ENCODE results near the gene TEK.
A peak's percentile ranks its signal among the peaks of the same experiment; 100 is the strongest.

TEK gene

GRCh38 chr9:27108981-27109541 is at the start of gene TEK:
TSS of gene TEK (plus strand) at chr9:27109225. CDS start at chr9:27109591, 366 bp downstream.
- H3K27ac ChIP-seq, result no peak within 1 kb of the TSS
- H3K36me3 ChIP-seq (ENCODE audit: insufficient read depth, low read length), result no peaks in the 10 kb centered on the region
- H3K4me3 ChIP-seq, result no peak within 1 kb of the TSS
- no peak for TF ChIP-seq EZH2 (IDR thresholded peaks at IDR 0.05)
- TF ChIP-seq FOXP2 (optimal IDR thresholded peaks at IDR 0.05; ENCODE audit: control extremely low read depth, extremely low read length, insufficient read depth), result no peak
- no peak for TF ChIP-seq POLR2AphosphoS5 (IDR thresholded peaks at IDR 0.05; ENCODE audit: borderline replicate concordance, low read depth, low read length)
- no peak within 1 kb of the TSS for H3K9ac ChIP-seq (ENCODE audit: insufficient read length)
- no peaks in the 10 kb centered on the region for H3K9me3 ChIP-seq (ENCODE audit: low read depth, low read length)
- no peak for DNase-seq (ENCODE audit: low read depth, low spot score)

- Histone ChIP-seq H3K27ac (no peak overlapping the region), H3K9me3 (ENCODE audit: low read depth, low read length) (no peaks in the 10 kb centered on the region), H3K9ac (ENCODE audit: insufficient read length) (no peak overlapping the region), H3K4me3 (no peak overlapping the region), H3K36me3 (ENCODE audit: insufficient read depth, low read length) (peaks cover 6% of the 10 kb centered on the region; the same call in 1 of the 2 replicates)
- DNase-seq (ENCODE audit: low read depth, low spot score), result no peak
- TF ChIP-seq POLR2AphosphoS5 (IDR thresholded peaks at IDR 0.05; ENCODE audit: borderline replicate concordance, low read depth, low read length) (no peak), FOXP2 (optimal IDR thresholded peaks at IDR 0.05; ENCODE audit: control extremely low read depth, extremely low read length, insufficient read depth) (no peak), EZH2 (IDR thresholded peaks at IDR 0.05) (no peak)
Measured at GRCh38 chr9:27059412-27059811, 49.6 kb upstream of the TEK start.

- no peak overlapping the region for H3K9ac ChIP-seq (ENCODE audit: insufficient read length)
- peak; percentile 20 for DNase-seq (ENCODE audit: low read depth, low spot score)
- H3K9me3 ChIP-seq (ENCODE audit: low read depth, low read length), result no peaks in the 10 kb centered on the region
- H3K36me3 ChIP-seq (ENCODE audit: insufficient read depth, low read length), result peaks cover 6% of the 10 kb centered on the region; the same call in 1 of the 2 replicates
- no peak overlapping the region for H3K4me3 ChIP-seq
- TF ChIP-seq POLR2AphosphoS5 (IDR thresholded peaks at IDR 0.05; ENCODE audit: borderline replicate concordance, low read depth, low read length) (no peak), FOXP2 (optimal IDR thresholded peaks at IDR 0.05; ENCODE audit: control extremely low read depth, extremely low read length, insufficient read depth) (no peak), EZH2 (IDR thresholded peaks at IDR 0.05) (no peak)
- no peak overlapping the region for H3K27ac ChIP-seq
Measured at GRCh38 chr9:27059907-27060306, 49.1 kb upstream of the TEK start.

GRCh38 chr9:27065288-27065687 is 43.7 kb upstream of the TEK start:
- H3K9ac ChIP-seq (ENCODE audit: insufficient read length), result no peak overlapping the region
- no peak for DNase-seq (ENCODE audit: low read depth, low spot score)
- no peak overlapping the region for H3K27ac ChIP-seq
- H3K9me3 ChIP-seq (ENCODE audit: low read depth, low read length), result no peaks in the 10 kb centered on the region
- H3K4me3 ChIP-seq, result no peak overlapping the region
- H3K36me3 ChIP-seq (ENCODE audit: insufficient read depth, low read length), result no peaks in the 10 kb centered on the region
- TF ChIP-seq POLR2AphosphoS5 (IDR thresholded peaks at IDR 0.05; ENCODE audit: borderline replicate concordance, low read depth, low read length) (no peak), EZH2 (IDR thresholded peaks at IDR 0.05) (no peak), FOXP2 (optimal IDR thresholded peaks at IDR 0.05; ENCODE audit: control extremely low read depth, extremely low read length, insufficient read depth) (no peak)

- DNase-seq (ENCODE audit: low read depth, low spot score), result no peak
- Histone ChIP-seq H3K4me3 (no peak overlapping the region), H3K27ac (no peak overlapping the region), H3K36me3 (ENCODE audit: insufficient read depth, low read length) (no peaks in the 10 kb centered on the region), H3K9me3 (ENCODE audit: low read depth, low read length) (no peaks in the 10 kb centered on the region), H3K9ac (ENCODE audit: insufficient read length) (no peak overlapping the region)
- no peak for TF ChIP-seq POLR2AphosphoS5 (IDR thresholded peaks at IDR 0.05; ENCODE audit: borderline replicate concordance, low read depth, low read length)
- no peak for TF ChIP-seq EZH2 (IDR thresholded peaks at IDR 0.05)
- TF ChIP-seq FOXP2 (optimal IDR thresholded peaks at IDR 0.05; ENCODE audit: control extremely low read depth, extremely low read length, insufficient read depth), result no peak
Measured at GRCh38 chr9:27073841-27074728, 34.9 kb upstream of the TEK start.

GRCh38 chr9:27078685-27079084 is 30.3 kb upstream of the TEK start:
- Histone ChIP-seq H3K4me3 (no peak overlapping the region), H3K9ac (ENCODE audit: insufficient read length) (no peak overlapping the region), H3K27ac (no peak overlapping the region), H3K36me3 (ENCODE audit: insufficient read depth, low read length) (no peaks in the 10 kb centered on the region), H3K9me3 (ENCODE audit: low read depth, low read length) (no peaks in the 10 kb centered on the region)
- DNase-seq (ENCODE audit: low read depth, low spot score), result no peak
- no peak for TF ChIP-seq FOXP2 (optimal IDR thresholded peaks at IDR 0.05; ENCODE audit: control extremely low read depth, extremely low read length, insufficient read depth)
- TF ChIP-seq EZH2 (IDR thresholded peaks at IDR 0.05), result no peak
- TF ChIP-seq POLR2AphosphoS5 (IDR thresholded peaks at IDR 0.05; ENCODE audit: borderline replicate concordance, low read depth, low read length), result no peak

- no peak for TF ChIP-seq FOXP2 (optimal IDR thresholded peaks at IDR 0.05; ENCODE audit: control extremely low read depth, extremely low read length, insufficient read depth)
- TF ChIP-seq EZH2 (IDR thresholded peaks at IDR 0.05), result no peak
- no peak for TF ChIP-seq POLR2AphosphoS5 (IDR thresholded peaks at IDR 0.05; ENCODE audit: borderline replicate concordance, low read depth, low read length)
- no peak overlapping the region for H3K4me3 ChIP-seq
- H3K36me3 ChIP-seq (ENCODE audit: insufficient read depth, low read length), result no peaks in the 10 kb centered on the region
- DNase-seq (ENCODE audit: low read depth, low spot score), result no peak
- H3K27ac ChIP-seq, result no peak overlapping the region
- no peaks in the 10 kb centered on the region for H3K9me3 ChIP-seq (ENCODE audit: low read depth, low read length)
- no peak overlapping the region for H3K9ac ChIP-seq (ENCODE audit: insufficient read length)
Measured at GRCh38 chr9:27085456-27085855, 23.6 kb upstream of the TEK start.

DNA sequence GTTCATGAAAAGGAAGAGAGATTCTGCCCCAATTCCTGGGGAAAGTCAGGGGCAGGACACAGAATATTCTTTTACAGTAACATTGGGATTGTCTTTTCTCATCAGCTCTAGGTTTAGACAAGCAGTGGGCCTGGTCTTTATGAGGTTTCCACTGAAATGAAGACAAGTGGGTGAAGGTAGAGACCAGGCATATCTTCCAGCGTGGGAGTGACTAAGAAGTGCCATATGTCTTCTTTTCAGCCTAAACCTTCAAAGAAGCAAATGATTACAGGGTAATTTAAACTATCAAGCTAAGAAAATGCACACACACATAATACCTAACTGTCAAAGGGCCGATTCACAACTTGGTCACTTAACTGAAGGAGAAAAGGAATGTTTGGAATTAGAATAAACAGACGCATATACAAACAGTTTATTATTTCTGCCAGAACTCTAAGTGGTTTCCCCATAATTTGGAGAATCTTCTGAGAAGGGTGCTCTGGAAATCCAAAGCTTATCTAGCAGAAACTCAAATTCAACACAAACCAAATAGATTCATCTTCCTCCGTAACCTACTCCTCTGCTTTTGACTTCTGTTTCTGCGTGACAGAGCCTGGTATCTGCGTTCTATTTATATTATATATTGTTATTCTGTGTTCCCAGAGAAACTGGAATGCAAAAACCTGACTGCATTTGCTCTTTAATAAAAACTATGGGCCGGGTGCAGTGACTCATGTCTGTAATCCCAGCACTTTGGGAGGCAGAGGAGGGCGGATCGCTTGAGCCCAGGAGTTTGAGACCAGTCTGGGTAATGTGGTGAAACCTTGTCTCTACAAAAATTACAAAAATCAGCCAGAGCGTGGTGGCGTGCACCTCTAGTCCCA is 22.0 kb upstream of the TEK start:
- no peaks in the 10 kb centered on the region for H3K36me3 ChIP-seq (ENCODE audit: insufficient read depth, low read length)
- DNase-seq (ENCODE audit: low read depth, low spot score), result no peak
- H3K9me3 ChIP-seq (ENCODE audit: low read depth, low read length), result no peaks in the 10 kb centered on the region
- no peak overlapping the region for H3K27ac ChIP-seq
- no peak overlapping the region for H3K9ac ChIP-seq (ENCODE audit: insufficient read length)
- TF ChIP-seq FOXP2 (optimal IDR thresholded peaks at IDR 0.05; ENCODE audit: control extremely low read depth, extremely low read length, insufficient read depth), result no peak
- no peak for TF ChIP-seq POLR2AphosphoS5 (IDR thresholded peaks at IDR 0.05; ENCODE audit: borderline replicate concordance, low read depth, low read length)
- TF ChIP-seq EZH2 (IDR thresholded peaks at IDR 0.05), result no peak
- H3K4me3 ChIP-seq, result no peak overlapping the region
